HL-60 (cell line): ENCODE results near the gene ANKS1A.

ENCODE experiments used
- DNase-seq, 2 experiments: peaks; one replicate each; pipeline ENCODE4 v3.0.0-alpha.2; 2010 to 2020; ENCODE audit warnings: low read depth in 1 of 2, low spot score in 1 of 2
- H3K27ac ChIP-seq: fragments of 250-450 bp; sonication (Bioruptor Pico); replicated peaks from 2 replicates; pipeline ENCODE4 v1.5.1; 2020; ENCODE audit warnings: mild to moderate bottlenecking, moderate library complexity
- H3K27me3 ChIP-seq: fragments of 250-450 bp; sonication (Bioruptor Pico); 2 replicates; pipeline ENCODE4 v1.5.1; 2021; ENCODE audit warnings: mild to moderate bottlenecking, moderate library complexity; ENCODE audit not compliant: insufficient read depth, poor library complexity, severe bottlenecking
- H3K4me3 ChIP-seq: replicated peaks from 2 replicates; pipeline ENCODE4 v1.5.1; 2011; ENCODE audit warnings: mild to moderate bottlenecking, control low read depth, low read length; ENCODE audit not compliant: insufficient read depth
- CTCF ChIP-seq: IDR thresholded peaks from one replicate; pipeline ENCODE4 v1.5.1; 2011; ENCODE audit warnings: low read length, control low read depth, inconsistent platforms; ENCODE audit not compliant: insufficient read depth
- GABPA ChIP-seq: IDR thresholded peaks from 2 replicates; pipeline ENCODE4 v1.6.1; 2012; ENCODE audit warnings: low read depth
- POLR2AphosphoS5 ChIP-seq: IDR thresholded peaks from 2 replicates; pipeline ENCODE4 v1.6.1; 2012; ENCODE audit warnings: low read depth
- SPI1 ChIP-seq: IDR thresholded peaks from 2 replicates; pipeline ENCODE4 v1.6.1; 2012; ENCODE audit warnings: low read depth, mild to moderate bottlenecking, borderline replicate concordance
- TF ChIP-seq, protein P1 (sequence below): IDR thresholded peaks from 2 replicates; pipeline ENCODE4 v1.6.1; 2012; ENCODE audit warnings: low read depth; ENCODE audit not compliant: insufficient replicate concordance

Gene ANKS1A

DNA sequence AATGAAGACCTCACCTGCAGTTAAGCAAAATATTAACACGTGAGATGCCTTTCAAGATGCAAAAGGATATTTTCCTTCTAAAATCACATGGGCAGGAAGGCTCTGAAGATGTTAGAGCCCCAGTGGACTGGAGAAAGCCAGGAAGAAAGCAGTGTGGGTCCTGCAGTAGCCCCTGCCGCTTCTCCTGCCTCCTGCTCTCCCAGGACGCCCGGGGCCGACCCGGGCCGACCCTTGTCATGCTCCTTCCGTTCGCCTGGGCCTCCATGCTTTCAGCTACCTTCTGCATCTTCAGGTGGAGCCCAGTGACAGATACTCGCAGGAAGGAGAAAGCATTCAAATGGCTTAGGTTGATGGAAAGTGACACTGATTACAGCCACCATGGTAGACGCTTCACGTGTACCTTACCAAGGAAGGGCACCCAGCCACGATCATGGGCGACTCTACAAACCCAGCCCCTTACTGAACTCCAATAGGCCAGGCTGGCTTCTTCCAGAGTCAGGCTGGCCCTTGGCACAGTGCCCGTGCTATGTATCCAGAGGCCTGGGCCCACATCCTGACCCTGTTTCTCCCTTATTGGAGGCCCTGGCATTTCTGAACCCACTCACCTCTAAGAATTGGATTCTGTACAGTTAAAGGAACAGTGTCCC lies 183.1 kb downstream of the ANKS1A start:
- Histone ChIP-seq H3K27me3 (no peaks in the 10 kb centered on the region), H3K27ac (no peak overlapping the region), H3K4me3 (no peak overlapping the region)
- DNase-seq = no peak
- TF ChIP-seq SPI1 (no peak), POLR2AphosphoS5 (no peak), CTCF (no peak), GABPA (no peak)
- TF ChIP-seq, protein P1, sequence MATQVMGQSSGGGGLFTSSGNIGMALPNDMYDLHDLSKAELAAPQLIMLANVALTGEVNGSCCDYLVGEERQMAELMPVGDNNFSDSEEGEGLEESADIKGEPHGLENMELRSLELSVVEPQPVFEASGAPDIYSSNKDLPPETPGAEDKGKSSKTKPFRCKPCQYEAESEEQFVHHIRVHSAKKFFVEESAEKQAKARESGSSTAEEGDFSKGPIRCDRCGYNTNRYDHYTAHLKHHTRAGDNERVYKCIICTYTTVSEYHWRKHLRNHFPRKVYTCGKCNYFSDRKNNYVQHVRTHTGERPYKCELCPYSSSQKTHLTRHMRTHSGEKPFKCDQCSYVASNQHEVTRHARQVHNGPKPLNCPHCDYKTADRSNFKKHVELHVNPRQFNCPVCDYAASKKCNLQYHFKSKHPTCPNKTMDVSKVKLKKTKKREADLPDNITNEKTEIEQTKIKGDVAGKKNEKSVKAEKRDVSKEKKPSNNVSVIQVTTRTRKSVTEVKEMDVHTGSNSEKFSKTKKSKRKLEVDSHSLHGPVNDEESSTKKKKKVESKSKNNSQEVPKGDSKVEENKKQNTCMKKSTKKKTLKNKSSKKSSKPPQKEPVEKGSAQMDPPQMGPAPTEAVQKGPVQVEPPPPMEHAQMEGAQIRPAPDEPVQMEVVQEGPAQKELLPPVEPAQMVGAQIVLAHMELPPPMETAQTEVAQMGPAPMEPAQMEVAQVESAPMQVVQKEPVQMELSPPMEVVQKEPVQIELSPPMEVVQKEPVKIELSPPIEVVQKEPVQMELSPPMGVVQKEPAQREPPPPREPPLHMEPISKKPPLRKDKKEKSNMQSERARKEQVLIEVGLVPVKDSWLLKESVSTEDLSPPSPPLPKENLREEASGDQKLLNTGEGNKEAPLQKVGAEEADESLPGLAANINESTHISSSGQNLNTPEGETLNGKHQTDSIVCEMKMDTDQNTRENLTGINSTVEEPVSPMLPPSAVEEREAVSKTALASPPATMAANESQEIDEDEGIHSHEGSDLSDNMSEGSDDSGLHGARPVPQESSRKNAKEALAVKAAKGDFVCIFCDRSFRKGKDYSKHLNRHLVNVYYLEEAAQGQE = no peak

- Histone ChIP-seq H3K27me3 (no peaks in the 10 kb centered on the region), H3K27ac (no peak overlapping the region), H3K4me3 (no peak overlapping the region)
- no peak for DNase-seq
- no peak for TF ChIP-seq POLR2AphosphoS5
- TF ChIP-seq SPI1 = no peak
- no peak for TF ChIP-seq GABPA
- no peak for TF ChIP-seq CTCF
- TF ChIP-seq, protein P1 = no peak
Observed at GRCh38 chr6:35072698-35073055, 183.6 kb downstream of the ANKS1A start.

- no peak overlapping the region for H3K27ac ChIP-seq
- H3K27me3 ChIP-seq = no peaks in the 10 kb centered on the region
- DNase-seq = no peak
- no peak overlapping the region for H3K4me3 ChIP-seq
- no peak for TF ChIP-seq POLR2AphosphoS5
- TF ChIP-seq SPI1 = no peak
- TF ChIP-seq, protein P1 = no peak
- TF ChIP-seq CTCF = no peak
- no peak for TF ChIP-seq GABPA
Observed at GRCh38 chr6:35073211-35073610, 184.2 kb downstream of the ANKS1A start.
